ENCODE measurements around the gene TTC8. TPM values are rescaled to one million over a fixed set of nuclear protein-coding genes. Genes with fewer than 3 reads are reported as not detected.
A peak's percentile ranks its signal among the peaks of the same experiment; 100 is the strongest.

TTC8 gene
- total RNA-seq, 4 donors from 2014 or later, result 11.3 to 31.9 (median 19.6) TPM

DNA sequence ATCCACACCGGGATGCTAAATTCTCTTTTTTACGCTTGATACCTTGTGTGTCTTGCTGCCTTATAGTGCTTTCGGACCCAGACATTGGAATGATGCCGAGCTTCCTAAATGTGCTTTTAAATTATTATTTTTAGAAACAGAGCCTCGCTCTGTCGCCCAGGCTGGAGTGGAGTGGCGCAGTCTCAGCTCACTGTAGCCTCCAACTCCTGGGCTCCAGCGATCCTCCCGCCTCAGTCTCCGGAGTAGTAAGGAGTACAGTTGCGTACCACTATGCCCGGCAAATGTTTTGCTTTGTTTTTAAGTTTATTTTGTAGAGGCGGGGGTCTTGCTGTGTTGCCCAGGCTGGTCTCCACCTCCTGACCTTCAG is 31.2 kb upstream of the TTC8 start:
- H3K9me3 ChIP-seq, result no peaks in the 10 kb centered on the region
- WGBS, 2 donors, result 65 to 68% methylated on average over 13 of the region's 13 CpGs
- no peak for DNase-seq (ENCODE audit: low spot score in 2 of 2)
- H3K36me3 ChIP-seq, result no peaks in the 10 kb centered on the region
- H3K4me3 ChIP-seq, result peak overlapping the region; percentile 49 to 76 (median 60)
- H3K27ac ChIP-seq, result peak overlapping the region in 2 of 4 donors; percentile 61 to 72
- TF ChIP-seq POLR2A (IDR thresholded peaks at IDR 0.05), result no peak
- no peak for TF ChIP-seq EP300 (IDR thresholded peaks at IDR 0.05)
- TF ChIP-seq, protein P1, sequence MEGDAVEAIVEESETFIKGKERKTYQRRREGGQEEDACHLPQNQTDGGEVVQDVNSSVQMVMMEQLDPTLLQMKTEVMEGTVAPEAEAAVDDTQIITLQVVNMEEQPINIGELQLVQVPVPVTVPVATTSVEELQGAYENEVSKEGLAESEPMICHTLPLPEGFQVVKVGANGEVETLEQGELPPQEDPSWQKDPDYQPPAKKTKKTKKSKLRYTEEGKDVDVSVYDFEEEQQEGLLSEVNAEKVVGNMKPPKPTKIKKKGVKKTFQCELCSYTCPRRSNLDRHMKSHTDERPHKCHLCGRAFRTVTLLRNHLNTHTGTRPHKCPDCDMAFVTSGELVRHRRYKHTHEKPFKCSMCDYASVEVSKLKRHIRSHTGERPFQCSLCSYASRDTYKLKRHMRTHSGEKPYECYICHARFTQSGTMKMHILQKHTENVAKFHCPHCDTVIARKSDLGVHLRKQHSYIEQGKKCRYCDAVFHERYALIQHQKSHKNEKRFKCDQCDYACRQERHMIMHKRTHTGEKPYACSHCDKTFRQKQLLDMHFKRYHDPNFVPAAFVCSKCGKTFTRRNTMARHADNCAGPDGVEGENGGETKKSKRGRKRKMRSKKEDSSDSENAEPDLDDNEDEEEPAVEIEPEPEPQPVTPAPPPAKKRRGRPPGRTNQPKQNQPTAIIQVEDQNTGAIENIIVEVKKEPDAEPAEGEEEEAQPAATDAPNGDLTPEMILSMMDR (IDR thresholded peaks at IDR 0.05), result no peak
- no peaks in the 10 kb centered on the region for H3K27me3 ChIP-seq
- H3K4me1 ChIP-seq, result peaks cover 0 to 21% (median 3%) of the 10 kb centered on the region in 4 donors

DNA sequence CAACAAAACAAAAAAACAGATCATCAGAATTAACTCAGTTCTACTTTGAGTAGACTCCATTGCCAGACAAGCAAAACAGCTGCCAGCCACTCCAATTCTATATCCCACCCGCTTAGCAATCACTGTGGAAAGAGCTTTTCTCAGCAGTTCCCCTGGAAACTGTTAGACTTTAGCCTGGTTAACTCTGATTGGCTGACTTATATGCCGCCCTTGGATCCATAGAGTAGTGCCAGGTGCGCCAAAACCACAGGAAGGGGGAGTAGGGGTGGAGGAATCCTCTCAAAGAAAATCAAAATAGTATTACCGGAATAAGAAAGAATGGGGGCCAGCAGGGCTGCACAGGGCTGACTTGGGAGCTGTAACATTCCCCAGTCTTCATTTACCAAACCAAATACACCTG is 26.3 kb upstream of the TTC8 start:
- Histone ChIP-seq H3K27ac (no peak overlapping the region), H3K9me3 (peaks cover 0 to 2% (median 0%) of the 10 kb centered on the region in 4 donors), H3K36me3 (no peaks in the 10 kb centered on the region), H3K4me1 (peaks cover 0 to 4% (median 0%) of the 10 kb centered on the region in 4 donors), H3K4me3 (no peak overlapping the region), H3K27me3 (no peaks in the 10 kb centered on the region)
- 49 to 65% methylated on average over 4 of the region's 4 CpGs for WGBS, 2 donors
- TF ChIP-seq, protein P1 (IDR thresholded peaks at IDR 0.05), result no peak
- TF ChIP-seq EP300 (IDR thresholded peaks at IDR 0.05), result no peak
- TF ChIP-seq POLR2A (IDR thresholded peaks at IDR 0.05), result no peak
- DNase-seq (ENCODE audit: low spot score in 2 of 2), result no peak

DNA sequence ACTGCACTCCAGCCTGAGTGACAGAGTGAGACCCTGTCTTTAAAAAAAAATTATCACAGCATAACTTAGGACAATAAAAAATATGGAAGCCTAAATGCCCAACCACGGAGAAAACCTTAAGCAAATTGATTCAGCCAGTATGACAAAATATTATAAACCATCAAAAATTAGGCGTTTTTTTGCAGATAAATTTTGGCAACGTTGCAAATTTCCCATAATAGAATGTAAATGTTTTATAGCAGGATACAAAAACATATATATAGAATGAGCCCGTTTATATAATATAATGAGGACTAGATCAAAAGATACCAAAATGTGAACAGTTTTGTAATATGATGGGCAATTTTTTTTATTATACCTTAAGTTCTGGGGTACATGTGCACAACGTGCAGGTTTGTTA is 24.9 kb upstream of the TTC8 start:
- no peak for DNase-seq (ENCODE audit: low spot score in 2 of 2)
- H3K4me3 ChIP-seq, result no peak overlapping the region
- no peak overlapping the region for H3K27ac ChIP-seq
- TF ChIP-seq, protein P1 (IDR thresholded peaks at IDR 0.05), result no peak
- TF ChIP-seq EP300 (IDR thresholded peaks at IDR 0.05) (no peak), POLR2A (IDR thresholded peaks at IDR 0.05) (no peak)
- WGBS, 2 donors, result 77 to 82% methylated on average over 5 of the region's 5 CpGs
- H3K4me1 ChIP-seq, result no peaks in the 10 kb centered on the region
- H3K27me3 ChIP-seq, result no peaks in the 10 kb centered on the region
- no peaks in the 10 kb centered on the region for H3K36me3 ChIP-seq
- peaks cover 0 to 2% (median 0%) of the 10 kb centered on the region in 4 donors for H3K9me3 ChIP-seq

DNA sequence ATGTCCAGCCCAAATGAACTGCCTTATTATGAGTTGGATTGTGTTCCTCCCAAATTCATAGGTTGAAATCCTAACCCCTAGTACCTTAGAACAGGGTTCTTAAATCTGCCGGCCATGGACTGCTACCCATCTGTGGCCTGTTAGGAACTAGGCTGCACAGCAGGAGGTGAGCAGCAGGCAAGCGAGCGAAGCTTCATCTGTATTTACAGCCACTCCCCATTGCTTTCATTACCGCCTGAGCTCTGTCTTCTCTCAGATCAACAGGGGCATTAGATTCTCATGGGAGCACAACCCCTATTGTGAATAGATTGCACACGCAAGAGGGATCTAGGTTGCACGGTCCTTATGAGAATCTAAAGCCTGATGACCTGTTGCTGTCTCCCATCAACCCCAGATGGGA is 21.9 kb upstream of the TTC8 start:
- TF ChIP-seq EP300 (IDR thresholded peaks at IDR 0.05), result no peak
- TF ChIP-seq POLR2A (IDR thresholded peaks at IDR 0.05), result no peak
- TF ChIP-seq, protein P1 (IDR thresholded peaks at IDR 0.05), result no peak
- Histone ChIP-seq H3K27ac (no peak overlapping the region), H3K36me3 (no peaks in the 10 kb centered on the region), H3K9me3 (peaks cover 0 to 5% (median 0%) of the 10 kb centered on the region in 4 donors), H3K27me3 (no peaks in the 10 kb centered on the region), H3K4me1 (no peaks in the 10 kb centered on the region), H3K4me3 (no peak overlapping the region)
- no peak for DNase-seq (ENCODE audit: low spot score in 2 of 2)
- WGBS, 2 donors, result 70 to 81% methylated on average over 6 of the region's 6 CpGs

DNA sequence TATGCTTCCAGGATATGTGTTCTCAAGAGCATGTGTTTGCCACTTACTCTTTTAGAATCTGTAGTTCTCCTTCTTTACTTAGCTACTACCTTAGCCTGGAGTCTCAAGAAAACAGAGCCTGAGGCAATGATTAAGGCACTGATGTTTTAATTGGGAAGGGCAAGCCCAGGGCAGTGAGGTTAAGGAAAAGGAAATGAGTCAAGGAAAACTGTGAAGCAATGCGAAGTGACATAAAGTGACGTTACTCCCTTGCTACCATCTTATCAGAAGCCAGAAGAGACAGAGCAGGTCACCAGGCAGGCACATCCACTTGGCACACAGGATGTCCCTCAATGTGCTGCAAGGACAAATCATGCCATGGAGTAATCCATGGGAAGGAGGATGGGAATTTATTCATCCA is 20.4 kb upstream of the TTC8 start:
- no peak overlapping the region for H3K27ac ChIP-seq
- DNase-seq (ENCODE audit: low spot score in 2 of 2), result no peak
- H3K9me3 ChIP-seq, result peaks cover 0 to 19% (median under 1%) of the 10 kb centered on the region in 4 donors
- TF ChIP-seq POLR2A (IDR thresholded peaks at IDR 0.05) (no peak), EP300 (IDR thresholded peaks at IDR 0.05) (no peak)
- TF ChIP-seq, protein P1 (IDR thresholded peaks at IDR 0.05), result no peak
- no peaks in the 10 kb centered on the region for H3K4me1 ChIP-seq
- H3K27me3 ChIP-seq, result no peaks in the 10 kb centered on the region
- no peak overlapping the region for H3K4me3 ChIP-seq
- no peaks in the 10 kb centered on the region for H3K36me3 ChIP-seq
- WGBS, 2 donors, result 53 to 61% methylated on average over 2 of the region's 2 CpGs
